HG02973 (cell line): Measurements from ENCODE around the gene SPRYD3.

Source experiments
- ATAC-seq: cut with Tn5 transposase; IDR thresholded peaks from one replicate; pipeline ENCODE4 v1.9.1; 2021; ENCODE audit warnings: moderate library complexity; ENCODE audit not compliant: unreplicated experiment

The SPRYD3 gene

GRCh38 chr12:53063708-53064612 is 15.2 kb downstream of the SPRYD3 start:
- ATAC-seq, result no peak

GRCh38 chr12:53062977-53063707 is 16.0 kb downstream of the SPRYD3 start:
- no peak for ATAC-seq

- ATAC-seq, result no peak
Measured at GRCh38 chr12:53062011-53062961, 16.9 kb downstream of the SPRYD3 start.

GRCh38 chr12:53061404-53062010 is 17.7 kb downstream of the SPRYD3 start:
- no peak for ATAC-seq

- no peak for ATAC-seq
Measured at GRCh38 chr12:53060721-53061276, 18.4 kb downstream of the SPRYD3 start.

- ATAC-seq, result no peak
Measured at GRCh38 chr12:53060064-53060720, 19.0 kb downstream of the SPRYD3 start.

GRCh38 chr12:53059434-53060063 is 19.6 kb downstream of the SPRYD3 start:
- no peak for ATAC-seq

- ATAC-seq, result no peak
Measured at GRCh38 chr12:53058674-53059433, 20.3 kb downstream of the SPRYD3 start.

GRCh38 chr12:53057816-53058500 is 21.2 kb downstream of the SPRYD3 start:
- ATAC-seq, result no peak

- no peak for ATAC-seq
Measured at GRCh38 chr12:53056901-53057300, 22.3 kb downstream of the SPRYD3 start.

- ATAC-seq, result no peak
Measured at GRCh38 chr12:53056296-53056695, 22.9 kb downstream of the SPRYD3 start.

- ATAC-seq, result no peak
Measured at GRCh38 chr12:53055471-53056266, 23.5 kb downstream of the SPRYD3 start.

GRCh38 chr12:53054112-53054878 is 24.9 kb downstream of the SPRYD3 start:
- peak; percentile 76 for ATAC-seq

- no peak for ATAC-seq
Measured at GRCh38 chr12:53053218-53054111, 25.7 kb downstream of the SPRYD3 start.
